H1 (cell line): ENCODE results near the gene SLC6A3. TPM values are rescaled to one million over a fixed set of nuclear protein-coding genes. Genes with fewer than 3 reads are reported as not detected.
A peak's percentile ranks its signal among the peaks of the same experiment; 100 is the strongest.

ENCODE experiments used
- CTCF ChIA-PET: fragments of 300-600 bp; sonication (Branson Sonifier 250); formaldehyde crosslinking; loops from one replicate; lab custom pipeline; 2021; ENCODE audit not compliant: partially characterized antibody; lab: Charles Lee
- POLR2A ChIA-PET: fragments of 300-600 bp; sonication (Branson Sonifier 250); formaldehyde crosslinking; loops from one replicate; lab custom pipeline; 2021; ENCODE audit warnings: inconsistent platforms; ENCODE audit not compliant: partially characterized antibody; lab: Charles Lee
- DNase-seq, 2 experiments: peaks; one replicate each; pipeline versions ENCODE4 v3.0.0 to v3.0.0-alpha.2; 2010 to 2022; ENCODE audit warnings: low spot score in 2 of 2, low read depth in 1 of 2, mixed read lengths in 1 of 2
- FAIRE-seq: peaks from 2 replicates; lab custom pipeline; 2011; peaks lifted over from hg19 to GRCh38; lab: Jason Lieb, UNC
- H2AFZ ChIP-seq: 2 replicates; pipeline ENCODE4 v1.8.1; 2012; ENCODE audit warnings: low read length, inconsistent platforms
- H2AK5ac ChIP-seq: 2 replicates; pipeline ENCODE4 v1.6.1; 2013; ENCODE audit warnings: low read depth, low read length
- H2BK120ac ChIP-seq: replicated peaks from 2 replicates; pipeline ENCODE3; 2013; ENCODE audit warnings: low read depth, low read length, inconsistent platforms
- H2BK12ac ChIP-seq: 2 replicates; pipeline ENCODE4 v1.6.1; 2013; ENCODE audit warnings: low read depth, low read length
- H2BK15ac ChIP-seq: 2 replicates; pipeline ENCODE4 v1.6.1; 2013; ENCODE audit warnings: low read length
- H2BK20ac ChIP-seq: 2 replicates; pipeline ENCODE4 v1.6.1; 2013; ENCODE audit warnings: low read length
- H2BK5ac ChIP-seq: 2 replicates; pipeline ENCODE4 v1.6.1; 2013; ENCODE audit warnings: low read depth, low read length
- H3K14ac ChIP-seq: 2 replicates; pipeline ENCODE4 v1.6.1; 2013; ENCODE audit warnings: inconsistent platforms; ENCODE audit not compliant: insufficient read length
- H3K18ac ChIP-seq: 2 replicates; pipeline ENCODE4 v1.6.1; 2013; ENCODE audit warnings: low read length; ENCODE audit errors: extremely low read depth
- H3K23ac ChIP-seq: 2 replicates; pipeline ENCODE4 v1.6.1; 2013; ENCODE audit warnings: inconsistent platforms; ENCODE audit not compliant: insufficient read length
- H3K23me2 ChIP-seq: 2 replicates; pipeline ENCODE4 v1.6.1; 2013; ENCODE audit warnings: low read depth, low read length
- H3K27ac ChIP-seq: 2 replicates; pipeline ENCODE4 v1.6.1; 2011; ENCODE audit warnings: low read depth, low read length, inconsistent platforms
- H3K27me3 ChIP-seq, 4 experiments: replicated peaks in 1 of 4; 1 replicate in 1 of 4; 2 replicates in 3 of 4; pipeline versions ENCODE4 v1.6.1 to v1.8.1; 2011 to 2013; ENCODE audit warnings: low read length in 3 of 4, mild to moderate bottlenecking in 3 of 4, inconsistent platforms in 2 of 4, mixed read lengths in 2 of 4, moderate library complexity in 1 of 4; ENCODE audit not compliant: control insufficient read depth in 3 of 4, insufficient read depth in 3 of 4; ENCODE audit errors: extremely low read depth in 1 of 4
- H3K36me3 ChIP-seq, 4 experiments: 2 replicates each; pipeline versions ENCODE4 v1.6.1 to v1.8.1; 2011 to 2013; ENCODE audit warnings: mild to moderate bottlenecking in 4 of 4, low read length in 3 of 4, moderate library complexity in 2 of 4, control low read depth in 1 of 4, inconsistent platforms in 1 of 4; ENCODE audit not compliant: insufficient read depth in 4 of 4, control insufficient read depth in 2 of 4
- H3K4ac ChIP-seq: replicated peaks from 2 replicates; pipeline ENCODE3; 2013; ENCODE audit warnings: low read length, low read depth, mixed read lengths, inconsistent platforms; ENCODE audit not compliant: insufficient read length
- H3K4me1 ChIP-seq, 4 experiments: replicated peaks in 1 of 4; 1 replicate in 1 of 4; 2 replicates in 3 of 4; pipeline versions ENCODE4 v1.6.1 to v1.8.1; 2011 to 2013; ENCODE audit warnings: low read length in 3 of 4, inconsistent platforms in 2 of 4, mixed read lengths in 1 of 4; ENCODE audit not compliant: insufficient read depth in 4 of 4, control insufficient read depth in 3 of 4
- H3K4me2 ChIP-seq, 2 experiments: 2 replicates each; pipeline versions ENCODE4 v1.6.1 to v1.8.1; 2011 to 2013; ENCODE audit warnings: low read depth in 2 of 2, low read length in 2 of 2, control low read depth in 1 of 2, inconsistent platforms in 1 of 2, mild to moderate bottlenecking in 1 of 2; ENCODE audit not compliant: insufficient read depth in 1 of 2
- H3K4me3 ChIP-seq, 4 experiments: fragments of 200-600, 300-600 bp in 1 of 4; sonication (generic), shearing (Covaris generic), sonication (Bioruptor Twin) in 1 of 4; 2 replicates each; pipeline versions ENCODE4 v1.5.1 to v1.8.1; 2011 to 2016; ENCODE audit warnings: low read length in 4 of 4, low read depth in 3 of 4, control low read depth in 2 of 4, inconsistent platforms in 2 of 4, mild to moderate bottlenecking in 2 of 4, mixed read lengths in 1 of 4, moderate library complexity in 1 of 4; ENCODE audit not compliant: insufficient read depth in 2 of 4; ENCODE audit errors: extremely low read depth in 1 of 4
- H3K56ac ChIP-seq: replicated peaks from 2 replicates; pipeline ENCODE3; 2013; ENCODE audit warnings: low read depth, mild to moderate bottlenecking, mixed read lengths, low read length, inconsistent platforms; ENCODE audit not compliant: insufficient read length
- H3K79me1 ChIP-seq: 2 replicates; pipeline ENCODE4 v1.6.1; 2013; ENCODE audit warnings: low read depth, low read length, control low read depth
- H3K79me2 ChIP-seq, 2 experiments: 2 replicates each; pipeline versions ENCODE4 v1.6.1 to v1.8.1; 2012 to 2013; ENCODE audit warnings: low read length in 2 of 2, mild to moderate bottlenecking in 2 of 2, inconsistent platforms in 1 of 2; ENCODE audit not compliant: insufficient read depth in 2 of 2, control insufficient read depth in 1 of 2
- H3K9ac ChIP-seq, 4 experiments: replicated peaks in 1 of 4; 1 replicate in 1 of 4; 2 replicates in 3 of 4; pipeline versions ENCODE4 v1.6.1 to v1.8.1; 2011 to 2013; ENCODE audit warnings: low read depth in 3 of 4, low read length in 3 of 4, control low read depth in 2 of 4, mild to moderate bottlenecking in 2 of 4, moderate library complexity in 2 of 4, inconsistent platforms in 1 of 4; ENCODE audit errors: extremely low read depth in 1 of 4
- H3K9me3 ChIP-seq, 2 experiments: 2 replicates each; pipeline versions ENCODE4 v1.6.1 to v1.8.1; 2012 to 2013; ENCODE audit warnings: mild to moderate bottlenecking in 2 of 2, moderate library complexity in 2 of 2, control low read depth in 1 of 2, inconsistent platforms in 1 of 2, low read depth in 1 of 2, low read length in 1 of 2, mixed read lengths in 1 of 2; ENCODE audit not compliant: insufficient read depth in 2 of 2
- H4K20me1 ChIP-seq, 2 experiments: replicated peaks in 1 of 2; 2 replicates each; pipeline versions ENCODE3 to v1.8.1; 2011 to 2013; ENCODE audit warnings: inconsistent platforms in 2 of 2, low read length in 2 of 2, mild to moderate bottlenecking in 1 of 2; ENCODE audit not compliant: insufficient read depth in 2 of 2, control insufficient read depth in 1 of 2
- H4K5ac ChIP-seq: 2 replicates; pipeline ENCODE4 v1.6.1; 2013; ENCODE audit warnings: low read length, low read depth, mixed read lengths, inconsistent platforms; ENCODE audit not compliant: insufficient read length
- H4K8ac ChIP-seq: 2 replicates; pipeline ENCODE4 v1.8.0; 2013; ENCODE audit warnings: mild to moderate bottlenecking, moderate library complexity, low read length, inconsistent platforms; ENCODE audit not compliant: insufficient read depth; ENCODE audit errors: extremely low read depth
- H4K91ac ChIP-seq: replicated peaks from 2 replicates; pipeline ENCODE3; 2013; ENCODE audit warnings: low read length, mixed read lengths, inconsistent platforms; ENCODE audit not compliant: insufficient read length
- RAD21 ChIP-seq, 2 experiments: IDR thresholded peaks in 1 of 2; conservative IDR thresholded peaks in 1 of 2; 2 replicates each; pipeline ENCODE4 v1.6.1; 2011; ENCODE audit warnings: low read depth in 2 of 2, low read length in 2 of 2, improper control_type of control experiment in 1 of 2, inconsistent platforms in 1 of 2, mild to moderate bottlenecking in 1 of 2, moderate library complexity in 1 of 2
- SIRT6 ChIP-seq: IDR thresholded peaks from one replicate; pipeline ENCODE4 v1.7.1; 2012; ENCODE audit warnings: low read length, inconsistent platforms
- WGBS, 2 experiments: shearing (Covaris generic) in 1 of 2; methylation state at CpG; one replicate each; pipeline versions ENCODE4 v1.1.6 to v1.1.7; 2013 to 2015; ENCODE audit warnings: low lambda C conversion rate in 2 of 2, mixed read lengths in 2 of 2, inconsistent platforms in 1 of 2, low coverage in 1 of 2, missing lambda C conversion rate in 1 of 2; ENCODE audit not compliant: insufficient replicate concordance in 2 of 2, insufficient coverage in 1 of 2, insufficient read length in 1 of 2; ENCODE audit errors: extremely low coverage in 1 of 2, missing lambda C conversion rate in 1 of 2; 5-methylcytosine and 5-hydroxymethylcytosine counted together
- polyA plus RNA-seq, 7 experiments: library from polyadenylated mRNA; depleted of rRNA in 3 of 7; stranded (reverse) in 5 of 7; unstranded in 2 of 7; fragments of >200 nt in 5 of 7; fragments of 200-250 nt in 2 of 7; gene quantifications; 1 replicate in 5 of 7; 2 replicates in 1 of 7; 4 replicates in 1 of 7; pipeline versions ENCODE4 v1.2.1 to v1.2.3, GENCODE V29; 2011 to 2013; ENCODE audit warnings: missing spikeins in 2 of 7, mixed read lengths in 2 of 7
- total RNA-seq: library from RNA; stranded (reverse); fragmentation: NEBNext Ultra II Directional; extraction: Animal tissue kit (Norgen Biotek cat#: 25700); gene quantifications from 2 replicates; pipeline ENCODE4 v1.2.1, GENCODE V29; 2021

The SLC6A3 gene
- total and polyA plus RNA-seq, 2 of the 8 experiments (the other 6 are each of a cell fraction or from before 2014, with no cell fraction given), result 0.48 to 0.91 TPM

GRCh38 chr5:1349246-1349645 is 96.0 kb downstream of the SLC6A3 start:
- no peak for FAIRE-seq
- H3K4me3 ChIP-seq, result no peak overlapping the region
- peaks cover 5% of the 10 kb centered on the region; the same call in 1 of the 2 replicates for H3K23me2 ChIP-seq
- no peaks in the 10 kb centered on the region for H3K27me3 ChIP-seq
- no peak overlapping the region for H2BK15ac ChIP-seq
- no peak overlapping the region for H3K27ac ChIP-seq
- no peak overlapping the region for H2BK5ac ChIP-seq
- no peak overlapping the region for H3K14ac ChIP-seq
- no peak for TF ChIP-seq SIRT6
- TF ChIP-seq RAD21 (IDR thresholded peaks at IDR 0.05 in 1 of 2, conservative IDR thresholded peaks at IDR 0.05 in 1 of 2; ENCODE audit: low read depth in 2 of 2, low read length in 2 of 2), result peak in 1 of 2 experiments; percentile 8; a peak in 1 of 4 replicates
- H4K91ac ChIP-seq, result no peak overlapping the region
- 88% methylated on average over 12 of the region's 12 CpGs; no CpG with 5 or more reads in 1 of the 2 experiments for WGBS, 2 experiments
- H3K56ac ChIP-seq, result no peak overlapping the region
- H4K5ac ChIP-seq, result no peak overlapping the region
- no peak overlapping the region for H3K23ac ChIP-seq
- peaks cover 0 to 4% of the 10 kb centered on the region in 2 experiments for H4K20me1 ChIP-seq
- no peak overlapping the region for H3K4ac ChIP-seq
- H3K9ac ChIP-seq, result no peak overlapping the region
- peaks cover 0 to 2% of the 10 kb centered on the region in 2 experiments; a peak in 2 of 4 replicates for H3K79me2 ChIP-seq
- no peak overlapping the region for H3K4me2 ChIP-seq
- ChIA-PET POLR2A (no interaction called here), CTCF (interaction anchor here (0.7 to 1.5 kb wide), 4 partner anchors 8 to 21 kb away, joined by 3 to 4 read pairs (median 4); no protein-coding TSS in a partner anchor)
- H3K36me3 ChIP-seq, result no peaks in the 10 kb centered on the region
- H2AFZ ChIP-seq, result no peak overlapping the region
- H2AK5ac ChIP-seq, result no peak overlapping the region
- H3K18ac ChIP-seq, result no peak overlapping the region
- no peak overlapping the region for H4K8ac ChIP-seq
- no peak for DNase-seq
- no peaks in the 10 kb centered on the region for H3K9me3 ChIP-seq
- H3K79me1 ChIP-seq, result no peaks in the 10 kb centered on the region
- H2BK120ac ChIP-seq, result no peak overlapping the region
- no peak overlapping the region for H2BK12ac ChIP-seq
- H3K4me1 ChIP-seq, result peaks cover 0 to 7% (median 2%) of the 10 kb centered on the region in 4 experiments; a peak in 3 of 7 replicates
- H2BK20ac ChIP-seq, result no peak overlapping the region
